Upper lobe of left lung (tissue), 4 donors: ENCODE measurements around the gene FAM219B.

Experiments used
- POLR2A ChIP-seq, 4 donors: fragments of 450-650 bp; IDR thresholded peaks; one replicate each; pipeline ENCODE4 v1.5.1; 2016 to 2017; ENCODE audit warnings: antibody characterized with exemption in 4 of 4, mild to moderate bottlenecking in 2 of 4
- POLR2AphosphoS5 ChIP-seq, 2 donors: sonication (generic); formaldehyde crosslinking; IDR thresholded peaks; one replicate each; pipeline ENCODE4 v1.5.1; 2017; ENCODE audit warnings: antibody characterized with exemption in 2 of 2
- TF ChIP-seq, protein P1 (sequence below), 6 experiments: fragments of 450-650 bp in 4 of 6; fragments of 200-600 bp in 2 of 6; sonication (generic) in 2 of 6; IDR thresholded peaks; one replicate each; pipeline ENCODE4 v1.5.1; 2016 to 2019; ENCODE audit warnings: antibody characterized with exemption in 6 of 6

GRCh38 chr15:74903676-74904075 is 3.0 kb downstream of the FAM219B start:
- TF ChIP-seq, protein P1, sequence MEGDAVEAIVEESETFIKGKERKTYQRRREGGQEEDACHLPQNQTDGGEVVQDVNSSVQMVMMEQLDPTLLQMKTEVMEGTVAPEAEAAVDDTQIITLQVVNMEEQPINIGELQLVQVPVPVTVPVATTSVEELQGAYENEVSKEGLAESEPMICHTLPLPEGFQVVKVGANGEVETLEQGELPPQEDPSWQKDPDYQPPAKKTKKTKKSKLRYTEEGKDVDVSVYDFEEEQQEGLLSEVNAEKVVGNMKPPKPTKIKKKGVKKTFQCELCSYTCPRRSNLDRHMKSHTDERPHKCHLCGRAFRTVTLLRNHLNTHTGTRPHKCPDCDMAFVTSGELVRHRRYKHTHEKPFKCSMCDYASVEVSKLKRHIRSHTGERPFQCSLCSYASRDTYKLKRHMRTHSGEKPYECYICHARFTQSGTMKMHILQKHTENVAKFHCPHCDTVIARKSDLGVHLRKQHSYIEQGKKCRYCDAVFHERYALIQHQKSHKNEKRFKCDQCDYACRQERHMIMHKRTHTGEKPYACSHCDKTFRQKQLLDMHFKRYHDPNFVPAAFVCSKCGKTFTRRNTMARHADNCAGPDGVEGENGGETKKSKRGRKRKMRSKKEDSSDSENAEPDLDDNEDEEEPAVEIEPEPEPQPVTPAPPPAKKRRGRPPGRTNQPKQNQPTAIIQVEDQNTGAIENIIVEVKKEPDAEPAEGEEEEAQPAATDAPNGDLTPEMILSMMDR (IDR thresholded peaks at IDR 0.05), result no peak
- no peak for TF ChIP-seq POLR2A (IDR thresholded peaks at IDR 0.05)
- TF ChIP-seq POLR2AphosphoS5 (IDR thresholded peaks at IDR 0.05), result no peak
